HEK293 (cell line): Measurements from ENCODE around the gene LGSN.
"Not testable (repeated sequence)": the region's sequence is repeated elsewhere in the genome, so short reads cannot be mapped to it uniquely, and the experiment has no call there.

Experiments
- CTCF ChIA-PET: fragments of 350-600 bp; formaldehyde crosslinking; extraction: SDS; loops from one replicate; lab custom pipeline; 2021; ENCODE audit warnings: antibody characterized with exemption; lab: Yijun Ruan, JAX
- POLR2A ChIA-PET: fragments of 300-600 bp; formaldehyde crosslinking; extraction: SDS; loops from one replicate; lab custom pipeline; 2020; ENCODE audit warnings: antibody characterized with exemption, inconsistent platforms; lab: Yijun Ruan, JAX
- H3K27ac ChIP-seq: fragments of 200-500 bp; sonication (Bioruptor generic); 2 replicates; pipeline ENCODE4 v1.5.1; 2014; ENCODE audit warnings: low read depth, low read length, control low read depth, inconsistent platforms; ENCODE audit errors: extremely low read depth
- H3K36me3 ChIP-seq, 2 experiments: fragments of 200-500 bp in 1 of 2; sonication (Bioruptor generic) in 1 of 2; 1 replicate in 1 of 2; 2 replicates in 1 of 2; pipeline ENCODE4 v1.5.1; 2014 to 2017; ENCODE audit warnings: inconsistent platforms in 2 of 2, low read length in 2 of 2; ENCODE audit not compliant: control insufficient read depth in 2 of 2, insufficient read depth in 1 of 2
- H3K4me1 ChIP-seq: fragments of 200-500 bp; sonication (Bioruptor generic); 2 replicates; pipeline ENCODE4 v1.5.1; 2014; ENCODE audit warnings: mild to moderate bottlenecking, low read length, inconsistent platforms; ENCODE audit not compliant: control insufficient read depth, insufficient read depth
- H3K4me3 ChIP-seq: 2 replicates; pipeline ENCODE4 v1.5.1; 2011; ENCODE audit warnings: low read depth, mild to moderate bottlenecking, control low read depth, low read length, moderate library complexity
- H3K9me3 ChIP-seq: fragments of 200-500 bp; sonication (Bioruptor generic); 2 replicates; pipeline ENCODE4 v1.5.1; 2014; ENCODE audit warnings: low read depth, low read length, inconsistent platforms; ENCODE audit not compliant: control insufficient read depth, insufficient read depth
- CTCF ChIP-seq: fragments of 450-650 bp; formaldehyde crosslinking; IDR thresholded peaks from 2 replicates; pipeline ENCODE4 v1.5.1; 2016; ENCODE audit warnings: missing biosample characterization, missing genetic modification characterization
- KLF10 ChIP-seq: fragments of 450-650 bp; IDR thresholded peaks from 2 replicates; pipeline ENCODE4 v1.5.1; 2018; ENCODE audit warnings: missing biosample characterization, mild to moderate bottlenecking, missing genetic modification characterization
- SETDB1 ChIP-seq: IDR thresholded peaks from one replicate; pipeline ENCODE4 v1.6.1; 2017; ENCODE audit warnings: mild to moderate bottlenecking, low read length, moderate library complexity, mixed read lengths; ENCODE audit not compliant: insufficient read length
- ZBTB20 ChIP-seq: fragments of 450-650 bp; formaldehyde crosslinking; IDR thresholded peaks from 2 replicates; pipeline ENCODE4 v1.5.1; 2016; ENCODE audit warnings: missing biosample characterization, missing genetic modification characterization
- ZNF654 ChIP-seq: fragments of 450-650 bp; formaldehyde crosslinking; IDR thresholded peaks from 2 replicates; pipeline ENCODE4 v1.5.1; 2016; ENCODE audit warnings: low read depth, missing biosample characterization, missing genetic modification characterization
- ZNF664 ChIP-seq: fragments of 450-650 bp; formaldehyde crosslinking; IDR thresholded peaks from 2 replicates; pipeline ENCODE4 v1.5.1; 2016; ENCODE audit warnings: missing biosample characterization, missing genetic modification characterization

The LGSN gene

GRCh38 chr6:63236398-63236817 lies 83.4 kb downstream of the LGSN start:
- Histone ChIP-seq H3K9me3 (no peaks in the 10 kb centered on the region), H3K27ac (no peak overlapping the region), H3K36me3 (no peaks in the 10 kb centered on the region), H3K4me1 (no peaks in the 10 kb centered on the region), H3K4me3 (no peak overlapping the region)
- POLR2A ChIA-PET: no interaction called here
- CTCF ChIA-PET: interaction anchor here (0.5 to 0.7 kb wide), 2 partner anchors 19 to 344 kb away, joined by 3 to 4 read pairs; no protein-coding TSS in a partner anchor
- TF ChIP-seq ZBTB20 (no peak), ZNF654 (tag by site-specific recombination) (no peak), SETDB1 (no peak), KLF10 (tag by site-specific recombination) (no peak), ZNF664 (tag by site-specific recombination) (no peak), CTCF (no peak)

- H3K36me3 ChIP-seq, CTCF ChIA-PET, H3K27ac ChIP-seq, POLR2A ChIA-PET, H3K9me3 ChIP-seq, H3K4me3 ChIP-seq, H3K4me1 ChIP-seq: not testable (repeated sequence)
These were observed 89.3 kb downstream of the LGSN start for GRCh38 chr6:63230511-63230910.

- POLR2A ChIA-PET, H3K9me3 ChIP-seq, CTCF ChIA-PET, H3K4me1 ChIP-seq, H3K4me3 ChIP-seq, H3K36me3 ChIP-seq, H3K27ac ChIP-seq: not testable (repeated sequence)
These were observed 89.8 kb downstream of the LGSN start for GRCh38 chr6:63230027-63230426.

GRCh38 chr6:63227928-63228894 lies 91.6 kb downstream of the LGSN start:
- H3K27ac ChIP-seq, CTCF ChIA-PET, H3K4me1 ChIP-seq, H3K36me3 ChIP-seq, H3K9me3 ChIP-seq, H3K4me3 ChIP-seq, POLR2A ChIA-PET: not testable (repeated sequence)

GRCh38 chr6:63225987-63226386 lies 93.8 kb downstream of the LGSN start:
- H3K27ac ChIP-seq, H3K9me3 ChIP-seq, POLR2A ChIA-PET, H3K4me1 ChIP-seq, H3K36me3 ChIP-seq, H3K4me3 ChIP-seq, CTCF ChIA-PET: not testable (repeated sequence)
